Mesenchymal stem cell (in vitro differentiated cells and primary cell): ENCODE measurements around the gene PINK1.

Experiments
- DNase-seq: peaks from one replicate; pipeline ENCODE4 v3.0.0-alpha.2; 2013
- H2AFZ ChIP-seq: one replicate; pipeline ENCODE4 v1.6.1; 2013; ENCODE audit warnings: low read depth, mild to moderate bottlenecking, control low read depth, inconsistent platforms, low read length, moderate library complexity
- H2AK5ac ChIP-seq: 2 replicates; pipeline ENCODE4 v1.6.1; 2013; ENCODE audit warnings: low read length, moderate library complexity, mild to moderate bottlenecking, inconsistent platforms; ENCODE audit not compliant: severe bottlenecking
- H2BK120ac ChIP-seq: one replicate; pipeline ENCODE4 v1.6.1; 2013; ENCODE audit warnings: low read depth, mild to moderate bottlenecking, inconsistent platforms, low read length, moderate library complexity
- H2BK12ac ChIP-seq, 2 experiments: one replicate each; pipeline ENCODE4 v1.6.1; 2013; ENCODE audit warnings: inconsistent platforms in 2 of 2, low read length in 2 of 2, mild to moderate bottlenecking in 2 of 2, moderate library complexity in 2 of 2, control low read depth in 1 of 2
- H2BK15ac ChIP-seq: one replicate; pipeline ENCODE4 v1.6.1; 2013; ENCODE audit warnings: mild to moderate bottlenecking, low read depth, inconsistent platforms; ENCODE audit not compliant: poor library complexity, severe bottlenecking
- H2BK5ac ChIP-seq: 2 replicates; pipeline ENCODE4 v1.6.1; 2013; ENCODE audit warnings: low read depth, mild to moderate bottlenecking, low read length, control low read depth, inconsistent platforms; ENCODE audit not compliant: poor library complexity, severe bottlenecking
- H3K14ac ChIP-seq, 2 experiments: one replicate each; pipeline ENCODE4 v1.6.1; 2013; ENCODE audit warnings: inconsistent platforms in 2 of 2, low read length in 2 of 2, control low read depth in 1 of 2, mild to moderate bottlenecking in 1 of 2, moderate library complexity in 1 of 2
- H3K18ac ChIP-seq, 2 experiments: one replicate each; pipeline ENCODE4 v1.6.1; 2013; ENCODE audit warnings: inconsistent platforms in 2 of 2, low read length in 2 of 2, control low read depth in 1 of 2, low read depth in 1 of 2, mild to moderate bottlenecking in 1 of 2
- H3K23ac ChIP-seq, 2 experiments: one replicate each; pipeline ENCODE4 v1.6.1; 2013; ENCODE audit warnings: inconsistent platforms in 2 of 2, low read length in 2 of 2, mild to moderate bottlenecking in 2 of 2, moderate library complexity in 2 of 2, control low read depth in 1 of 2
- H3K27ac ChIP-seq: 2 replicates; pipeline ENCODE4 v1.5.1; 2013; ENCODE audit warnings: mild to moderate bottlenecking, moderate library complexity, low read length, control low read depth, inconsistent platforms; ENCODE audit not compliant: poor library complexity, severe bottlenecking
- H3K27me3 ChIP-seq, 2 experiments: 2 replicates each; pipeline versions ENCODE4 v1.6.1 to v1.7.0; 2013; ENCODE audit warnings: low read length in 2 of 2, mild to moderate bottlenecking in 2 of 2, moderate library complexity in 2 of 2, control low read depth in 1 of 2, inconsistent platforms in 1 of 2; ENCODE audit not compliant: control insufficient read depth in 1 of 2, insufficient read depth in 1 of 2
- H3K36me3 ChIP-seq, 2 experiments: 2 replicates each; pipeline versions ENCODE4 v1.6.1 to v1.7.0; 2013; ENCODE audit warnings: low read length in 2 of 2, control low read depth in 1 of 2, inconsistent platforms in 1 of 2, low read depth in 1 of 2, mild to moderate bottlenecking in 1 of 2; ENCODE audit not compliant: insufficient read depth in 2 of 2, control insufficient read depth in 1 of 2
- H3K4ac ChIP-seq, 2 experiments: one replicate each; pipeline ENCODE4 v1.6.1; 2013; ENCODE audit warnings: inconsistent platforms in 2 of 2, low read length in 2 of 2, mild to moderate bottlenecking in 2 of 2, moderate library complexity in 2 of 2, control low read depth in 1 of 2, low read depth in 1 of 2
- H3K4me1 ChIP-seq: 2 replicates; pipeline ENCODE4 v1.6.1; 2013; ENCODE audit warnings: low read depth, low read length, control low read depth; ENCODE audit not compliant: control insufficient read depth, insufficient read depth
- H3K4me2 ChIP-seq: 2 replicates; pipeline ENCODE4 v1.6.1; 2013; ENCODE audit warnings: low read length, mild to moderate bottlenecking, inconsistent platforms; ENCODE audit not compliant: poor library complexity, severe bottlenecking
- H3K4me3 ChIP-seq, 2 experiments: 2 replicates each; pipeline versions ENCODE4 v1.5.1 to v1.7.0; 2013; ENCODE audit warnings: low read length in 2 of 2, mild to moderate bottlenecking in 2 of 2, control low read depth in 1 of 2, low read depth in 1 of 2; ENCODE audit not compliant: insufficient read depth in 1 of 2
- H3K79me1 ChIP-seq: replicated peaks from 2 replicates; pipeline ENCODE4 v1.6.1; 2013; ENCODE audit warnings: mild to moderate bottlenecking, control low read depth, low read length, inconsistent platforms; ENCODE audit not compliant: poor library complexity, severe bottlenecking
- H3K9ac ChIP-seq: 2 replicates; pipeline ENCODE4 v1.7.0; 2013; ENCODE audit warnings: mild to moderate bottlenecking, low read length, moderate library complexity
- H3K9me3 ChIP-seq: 2 replicates; pipeline ENCODE4 v1.7.0; 2013; ENCODE audit warnings: mild to moderate bottlenecking, low read length; ENCODE audit not compliant: control insufficient read depth
- H4K8ac ChIP-seq: one replicate; pipeline ENCODE4 v1.6.1; 2013; ENCODE audit warnings: inconsistent platforms, mild to moderate bottlenecking, low read length, moderate library complexity
- H4K91ac ChIP-seq: one replicate; pipeline ENCODE4 v1.6.1; 2013; ENCODE audit warnings: mild to moderate bottlenecking, low read length, inconsistent platforms
- WGBS: methylation state at CpG from one replicate; pipeline ENCODE4 v1.1.7; 2013; ENCODE audit warnings: mixed read lengths; 5-methylcytosine and 5-hydroxymethylcytosine counted together

PINK1 gene

GRCh38 chr1:20685741-20686140 lies 52.5 kb downstream of the PINK1 start:
- Histone ChIP-seq H3K36me3 (peaks cover 0 to 10% of the 10 kb centered on the region in 2 experiments), H2BK120ac (no peak overlapping the region), H3K4ac (no peak overlapping the region), H3K4me2 (no peak overlapping the region), H3K23ac (no peak overlapping the region), H4K91ac (no peak overlapping the region), H3K18ac (no peak overlapping the region), H2BK12ac (no peak overlapping the region), H3K14ac (no peak overlapping the region), H2BK5ac (no peak overlapping the region), H2BK15ac (no peak overlapping the region), H3K79me1 (no peaks in the 10 kb centered on the region), H2AFZ (no peak overlapping the region), H4K8ac (no peak overlapping the region), H3K9ac (no peak overlapping the region), H3K9me3 (no peaks in the 10 kb centered on the region), H2AK5ac (no peak overlapping the region), H3K4me1 (no peaks in the 10 kb centered on the region), H3K27me3 (peaks cover 0 to 3% of the 10 kb centered on the region in 2 experiments), H3K27ac (no peak overlapping the region), H3K4me3 (no peak overlapping the region)
- DNase-seq, result no peak
- WGBS, result 89% methylated on average over 4 of the region's 12 CpGs

GRCh38 chr1:20686883-20687725 lies 53.8 kb downstream of the PINK1 start:
- Histone ChIP-seq H3K9me3 (no peaks in the 10 kb centered on the region), H3K27me3 (peaks cover 0 to 3% of the 10 kb centered on the region in 2 experiments), H3K4me3 (no peak overlapping the region), H3K4ac (no peak overlapping the region), H2AK5ac (no peak overlapping the region), H3K36me3 (peaks cover 0 to 10% of the 10 kb centered on the region in 2 experiments), H2BK15ac (no peak overlapping the region), H3K18ac (no peak overlapping the region), H2AFZ (no peak overlapping the region), H3K4me2 (no peak overlapping the region), H2BK5ac (no peak overlapping the region), H3K79me1 (no peaks in the 10 kb centered on the region), H2BK120ac (no peak overlapping the region), H4K91ac (no peak overlapping the region), H3K23ac (no peak overlapping the region), H3K4me1 (no peaks in the 10 kb centered on the region), H4K8ac (no peak overlapping the region), H3K27ac (no peak overlapping the region), H3K14ac (no peak overlapping the region), H3K9ac (no peak overlapping the region), H2BK12ac (no peak overlapping the region)
- WGBS, result 91% methylated on average over 26 of the region's 26 CpGs
- no peak for DNase-seq

GRCh38 chr1:20689645-20690056 lies 56.4 kb downstream of the PINK1 start:
- Histone ChIP-seq H3K27me3 (peaks cover 0 to 3% of the 10 kb centered on the region in 2 experiments), H3K36me3 (peaks cover 0 to 5% of the 10 kb centered on the region in 2 experiments), H3K4me1 (peaks cover under 1% of the 10 kb centered on the region), H3K4ac (no peak overlapping the region), H3K9me3 (no peaks in the 10 kb centered on the region), H2BK120ac (no peak overlapping the region), H3K23ac (no peak overlapping the region), H3K9ac (no peak overlapping the region), H4K91ac (no peak overlapping the region), H2BK15ac (no peak overlapping the region), H2AK5ac (no peak overlapping the region), H3K4me3 (no peak overlapping the region), H3K27ac (no peak overlapping the region), H2AFZ (no peak overlapping the region), H3K79me1 (no peaks in the 10 kb centered on the region), H3K14ac (no peak overlapping the region), H3K18ac (no peak overlapping the region), H2BK5ac (no peak overlapping the region), H2BK12ac (no peak overlapping the region), H3K4me2 (no peak overlapping the region), H4K8ac (no peak overlapping the region)
- 95% methylated on average over 3 of the region's 3 CpGs for WGBS
- no peak for DNase-seq

GRCh38 chr1:20691872-20692271 lies 58.6 kb downstream of the PINK1 start:
- H3K18ac ChIP-seq, result no peak overlapping the region
- WGBS, result 81% methylated on average over 1 of the region's 1 CpG
- no peak overlapping the region for H3K4me3 ChIP-seq
- no peak overlapping the region for H2BK5ac ChIP-seq
- H3K36me3 ChIP-seq, result peaks cover 0 to 5% of the 10 kb centered on the region in 2 experiments
- H2BK15ac ChIP-seq, result no peak overlapping the region
- H2BK120ac ChIP-seq, result no peak overlapping the region
- no peak overlapping the region for H3K9ac ChIP-seq
- no peaks in the 10 kb centered on the region for H3K9me3 ChIP-seq
- H3K27ac ChIP-seq, result no peak overlapping the region
- no peak overlapping the region for H3K4me2 ChIP-seq
- no peak overlapping the region for H4K8ac ChIP-seq
- no peak for DNase-seq
- no peak overlapping the region for H3K14ac ChIP-seq
- H2BK12ac ChIP-seq, result no peak overlapping the region
- H3K79me1 ChIP-seq, result no peaks in the 10 kb centered on the region
- H3K23ac ChIP-seq, result no peak overlapping the region
- no peak overlapping the region for H2AK5ac ChIP-seq
- H3K4me1 ChIP-seq, result peaks cover 6% of the 10 kb centered on the region
- H2AFZ ChIP-seq, result no peak overlapping the region
- H3K27me3 ChIP-seq, result peaks cover 0 to 3% of the 10 kb centered on the region in 2 experiments
- no peak overlapping the region for H4K91ac ChIP-seq
- H3K4ac ChIP-seq, result no peak overlapping the region
